GM18519 (cell line): Measurements from ENCODE around the gene SNAPC2.
A peak's percentile ranks its signal among the peaks of the same experiment; 100 is the strongest.

ENCODE experiments used
- ATAC-seq: cut with Tn5 transposase; IDR thresholded peaks from one replicate; pipeline ENCODE4 v1.9.1; 2021; ENCODE audit warnings: mild to moderate bottlenecking, moderate library complexity; ENCODE audit not compliant: unreplicated experiment, low FRiP score

The SNAPC2 gene

GRCh38 chr19:7919610-7920518 lies at the start of gene SNAPC2:
Gene SNAPC2 (plus strand): TSS chr19:7920338. CDS start chr19:7920367, 29 bp downstream.
- ATAC-seq, result peak; percentile 41

DNA sequence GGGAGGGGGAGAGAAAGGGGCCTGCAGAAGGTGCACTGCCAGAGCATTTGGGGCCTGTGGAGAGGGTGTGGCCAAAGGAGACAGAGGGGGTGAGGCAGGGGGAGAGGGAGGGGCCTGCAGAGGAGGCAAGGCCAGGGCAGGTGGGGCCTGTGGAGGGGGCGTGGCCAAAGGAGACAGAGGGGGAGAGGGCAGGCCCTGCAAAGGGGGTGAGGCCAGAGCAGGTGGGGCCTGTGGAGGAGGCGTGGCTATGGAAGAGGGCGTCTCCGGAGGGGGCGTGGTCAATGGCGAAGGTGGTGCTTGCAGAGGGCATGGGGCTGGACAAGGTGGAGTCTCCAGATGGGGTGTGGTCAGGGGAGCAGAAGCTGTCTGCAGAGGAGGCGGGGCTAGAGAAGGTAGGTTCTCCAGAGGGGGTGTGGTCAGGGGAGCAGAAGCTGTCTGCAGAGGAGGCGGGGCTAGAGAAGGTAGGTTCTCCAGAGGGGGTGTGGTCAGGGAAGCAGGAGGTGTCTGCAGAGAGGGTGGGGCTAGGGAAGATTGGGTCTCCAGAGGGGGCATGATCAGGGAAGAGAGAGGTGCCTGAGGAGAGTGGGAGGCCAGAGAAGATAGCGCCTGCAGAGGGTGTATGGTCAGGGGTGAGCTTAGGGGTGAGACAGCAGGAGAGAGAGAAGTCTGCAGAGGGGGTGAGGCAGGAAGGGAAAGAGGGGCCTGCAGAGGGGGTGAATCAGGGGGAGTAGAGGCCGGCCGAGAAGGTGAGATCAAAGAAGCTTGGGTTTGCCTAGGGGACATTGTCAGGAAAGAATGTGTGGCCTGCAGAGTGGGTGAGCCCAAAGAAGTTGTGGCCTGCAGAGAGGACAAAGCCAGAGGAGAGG lies 49.3 kb upstream of the SNAPC2 start:
- no peak for ATAC-seq

DNA sequence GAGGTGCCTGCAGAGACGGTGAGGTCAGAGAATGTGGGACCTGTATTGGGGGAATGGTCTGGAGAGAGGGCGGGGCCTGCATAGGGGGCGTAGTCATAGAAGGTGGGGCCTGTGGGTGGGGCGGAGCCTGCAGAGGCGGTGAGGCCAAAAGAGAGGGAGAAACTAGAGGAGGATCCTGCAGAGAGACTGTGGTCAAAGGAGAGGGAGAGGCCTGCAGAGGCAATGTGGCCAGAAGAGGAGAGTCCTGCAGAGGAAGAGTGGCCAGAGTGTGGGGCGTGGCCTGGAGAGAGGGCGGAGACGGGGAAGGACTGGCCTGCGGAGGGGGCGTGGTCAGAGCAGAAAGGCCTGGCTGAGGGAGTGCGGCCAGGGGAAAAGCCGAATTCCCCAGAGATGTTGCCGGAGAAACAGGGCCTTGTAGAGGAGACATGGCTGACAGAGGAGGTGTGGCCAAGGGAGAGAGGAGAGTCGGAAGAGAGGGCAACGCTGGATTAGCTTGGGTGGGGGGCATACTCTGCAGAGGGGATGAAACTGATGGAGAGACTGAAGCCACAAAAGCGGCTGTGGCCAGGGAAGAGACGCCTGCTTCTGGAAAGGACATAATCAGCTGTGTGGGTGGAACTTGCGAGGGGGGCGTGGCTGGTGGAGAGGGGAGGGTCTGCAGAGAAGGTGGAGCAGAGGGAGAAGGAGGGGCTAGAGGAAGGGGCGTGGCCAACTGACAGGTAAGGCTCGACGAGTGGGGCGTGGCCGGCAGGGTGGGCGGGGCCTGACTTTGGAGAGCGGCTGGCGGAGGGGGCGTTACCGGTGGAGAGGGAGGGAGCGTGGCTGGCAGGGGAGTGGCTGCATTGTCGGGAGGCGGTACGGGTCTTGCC lies 48.5 kb upstream of the SNAPC2 start:
- ATAC-seq, result no peak

DNA sequence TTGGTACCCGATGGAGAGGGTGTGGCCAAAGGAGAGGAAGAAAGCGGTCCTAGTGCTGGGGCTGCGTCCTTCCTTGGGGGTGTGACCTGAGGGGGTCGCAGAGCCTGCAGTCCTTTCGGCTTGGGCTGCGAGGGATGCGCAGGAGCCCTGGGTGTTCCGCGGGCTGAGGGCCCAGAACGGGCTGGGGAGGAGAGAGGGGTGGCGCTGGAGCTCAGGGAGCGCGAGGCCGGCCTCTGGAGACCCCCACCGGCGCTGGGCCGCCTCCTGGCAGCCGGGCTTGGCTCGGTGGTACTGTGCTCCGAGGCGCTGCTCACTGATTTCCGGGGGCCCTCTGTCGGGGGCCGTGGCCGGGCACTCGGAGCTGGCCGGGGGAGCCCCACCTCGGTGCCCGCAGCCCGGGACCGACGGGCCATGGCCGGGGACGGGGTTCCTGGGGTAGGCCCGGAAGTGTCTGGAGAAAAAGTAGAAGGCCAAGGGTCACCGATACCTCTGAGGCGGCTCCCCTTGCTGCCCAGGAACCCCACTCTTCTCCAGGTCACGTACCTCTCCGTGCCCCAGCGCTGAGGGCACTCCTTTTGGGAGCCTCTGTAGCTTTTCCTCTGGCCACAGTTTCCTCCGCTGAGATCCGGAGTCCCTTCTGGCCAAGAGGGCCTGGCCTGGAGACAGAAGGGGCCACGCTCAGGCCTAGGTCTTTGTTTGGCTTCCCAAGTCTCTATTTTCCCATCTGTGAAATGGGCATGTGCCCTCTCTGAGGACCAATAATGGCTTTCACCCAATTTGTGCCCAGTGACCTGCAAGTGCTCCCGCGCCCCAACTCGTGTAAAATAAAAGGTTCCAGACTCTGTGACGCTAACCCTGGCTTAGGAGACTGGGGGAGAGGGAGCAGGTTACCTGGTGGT lies 47.6 kb upstream of the SNAPC2 start:
- no peak for ATAC-seq

GRCh38 chr19:7873304-7874075 lies 46.6 kb upstream of the SNAPC2 start:
- no peak for ATAC-seq

DNA sequence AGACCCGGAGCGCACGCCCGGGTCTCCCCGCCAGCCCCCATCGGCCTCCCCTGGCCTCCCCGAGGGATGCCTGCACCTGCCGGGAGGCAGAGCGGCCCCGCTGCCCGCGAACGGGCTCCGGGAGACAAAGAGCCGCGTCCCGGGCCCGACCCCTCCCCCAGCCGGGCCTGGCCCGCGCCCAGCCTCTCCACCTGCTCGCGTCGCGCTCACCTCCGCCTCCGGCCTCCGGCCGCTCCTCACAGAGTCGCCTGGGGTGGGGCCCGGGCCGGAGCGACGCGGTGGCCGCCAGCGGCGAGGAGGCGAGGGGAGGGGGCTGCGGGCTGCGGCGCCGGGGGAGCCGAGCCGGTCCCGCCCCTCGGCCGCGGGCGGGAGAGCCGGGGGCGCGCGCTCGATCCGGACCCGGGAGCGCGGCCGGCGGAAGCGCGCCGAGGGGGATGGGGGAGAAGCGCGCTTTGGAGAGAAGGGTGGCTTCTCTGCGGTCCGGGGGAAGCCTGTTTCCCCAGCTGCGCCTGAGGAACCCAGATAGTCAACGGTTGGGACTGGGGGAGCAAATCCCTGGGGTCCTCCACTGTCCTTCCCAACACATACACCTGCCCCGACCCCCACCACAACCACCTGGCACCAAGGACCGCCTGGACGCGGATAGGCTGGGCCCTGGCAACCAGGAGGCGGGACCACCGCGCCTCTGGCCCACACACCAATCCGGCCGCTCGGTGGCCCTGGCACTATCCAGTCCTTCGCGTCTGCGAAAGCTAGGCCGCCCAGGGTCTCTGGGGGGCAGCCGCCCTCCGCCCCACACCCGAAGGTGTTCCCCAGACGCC lies 45.9 kb upstream of the SNAPC2 start, which contains the start of gene PRR36:
PRR36 (minus strand) TSS at position 315 of the 821 bp plus-strand sequence. CDS start 701 bp downstream, outside the sequence.
- no peak for ATAC-seq

DNA sequence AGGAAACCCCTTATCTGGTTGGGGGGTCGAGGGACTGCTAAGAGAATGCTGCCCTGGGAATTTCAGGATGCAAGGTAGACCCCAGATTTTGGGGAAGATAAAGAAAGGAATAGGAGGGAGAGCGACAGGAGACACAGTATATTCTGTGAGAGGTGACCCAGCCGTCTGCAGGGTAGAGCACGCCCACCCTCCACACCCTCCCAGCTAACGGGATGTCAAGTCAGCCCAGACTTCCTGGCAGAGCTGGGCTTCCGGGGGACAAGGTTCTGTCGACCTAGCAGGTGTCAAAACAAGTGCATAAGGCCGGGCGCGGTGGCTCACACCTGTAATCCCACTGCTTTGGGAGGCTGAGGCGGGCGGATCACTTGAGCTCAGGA lies 45.3 kb upstream of the SNAPC2 start:
- ATAC-seq, result no peak

GRCh38 chr19:7877249-7877836 lies 42.8 kb upstream of the SNAPC2 start:
- ATAC-seq, result no peak

- ATAC-seq, result no peak
Measured at GRCh38 chr19:7879111-7879807, 40.9 kb upstream of the SNAPC2 start.

DNA sequence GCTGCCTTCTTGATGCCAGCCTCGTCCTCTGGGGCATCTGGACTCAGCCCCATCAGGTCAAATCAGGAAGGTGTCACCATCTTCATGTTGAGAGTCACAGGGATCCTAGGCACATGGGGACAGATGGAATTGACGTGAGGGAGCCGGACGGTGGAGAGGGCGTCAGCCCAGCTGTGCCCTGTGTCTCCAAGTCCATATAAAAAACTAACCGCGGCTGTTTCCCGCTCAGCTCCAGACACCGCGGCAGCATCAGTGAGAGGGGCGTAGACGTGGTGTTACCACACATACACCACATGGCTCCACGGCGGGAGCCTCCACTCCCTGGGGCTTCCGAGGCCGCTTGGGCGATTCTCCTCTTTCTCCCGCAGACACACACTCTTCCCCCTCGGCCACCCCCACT lies 40.3 kb upstream of the SNAPC2 start:
- no peak for ATAC-seq

DNA sequence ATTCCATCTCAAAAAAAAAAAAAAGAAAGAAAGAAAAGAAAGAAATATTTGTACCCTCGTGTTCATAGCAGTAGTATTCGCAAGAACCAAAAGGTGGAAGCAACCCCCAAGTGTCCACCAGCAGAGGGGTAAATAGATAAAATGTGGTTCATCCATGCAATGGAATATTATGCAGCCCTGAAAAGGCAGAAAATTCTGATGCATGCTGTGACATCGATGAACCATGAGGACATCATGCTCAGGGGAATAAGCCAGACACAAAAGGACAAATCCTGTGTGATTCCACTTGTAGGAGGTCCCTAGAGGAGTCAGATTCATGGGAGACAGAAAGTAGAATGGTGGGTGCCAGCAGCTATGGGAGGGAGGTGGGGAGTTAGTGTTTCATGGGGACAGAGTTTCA lies 38.2 kb upstream of the SNAPC2 start:
- ATAC-seq, result no peak

DNA sequence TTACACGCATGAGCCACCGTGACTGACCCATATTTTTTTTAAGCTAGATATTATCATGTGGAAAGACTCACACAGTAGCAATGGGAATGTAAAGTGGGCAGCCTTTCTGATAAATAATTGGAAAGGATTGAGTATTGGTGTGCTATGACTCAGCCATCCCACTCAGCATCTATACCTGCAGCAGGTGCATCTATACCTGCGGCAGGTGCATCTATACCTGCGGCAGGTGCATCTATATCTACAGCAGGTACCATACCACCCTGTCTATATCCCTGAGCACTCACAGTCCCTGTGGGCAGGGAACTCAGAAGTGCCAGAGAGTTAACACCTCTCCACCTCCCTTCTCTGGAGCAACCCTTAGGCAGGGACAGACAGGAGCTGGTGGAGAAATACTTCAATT lies 37.0 kb upstream of the SNAPC2 start:
- ATAC-seq, result no peak

GRCh38 chr19:7883796-7884570 lies 36.2 kb upstream of the SNAPC2 start:
- ATAC-seq, result no peak

GRCh38 chr19:7885818-7886217 lies 34.3 kb upstream of the SNAPC2 start:
- ATAC-seq, result no peak

DNA sequence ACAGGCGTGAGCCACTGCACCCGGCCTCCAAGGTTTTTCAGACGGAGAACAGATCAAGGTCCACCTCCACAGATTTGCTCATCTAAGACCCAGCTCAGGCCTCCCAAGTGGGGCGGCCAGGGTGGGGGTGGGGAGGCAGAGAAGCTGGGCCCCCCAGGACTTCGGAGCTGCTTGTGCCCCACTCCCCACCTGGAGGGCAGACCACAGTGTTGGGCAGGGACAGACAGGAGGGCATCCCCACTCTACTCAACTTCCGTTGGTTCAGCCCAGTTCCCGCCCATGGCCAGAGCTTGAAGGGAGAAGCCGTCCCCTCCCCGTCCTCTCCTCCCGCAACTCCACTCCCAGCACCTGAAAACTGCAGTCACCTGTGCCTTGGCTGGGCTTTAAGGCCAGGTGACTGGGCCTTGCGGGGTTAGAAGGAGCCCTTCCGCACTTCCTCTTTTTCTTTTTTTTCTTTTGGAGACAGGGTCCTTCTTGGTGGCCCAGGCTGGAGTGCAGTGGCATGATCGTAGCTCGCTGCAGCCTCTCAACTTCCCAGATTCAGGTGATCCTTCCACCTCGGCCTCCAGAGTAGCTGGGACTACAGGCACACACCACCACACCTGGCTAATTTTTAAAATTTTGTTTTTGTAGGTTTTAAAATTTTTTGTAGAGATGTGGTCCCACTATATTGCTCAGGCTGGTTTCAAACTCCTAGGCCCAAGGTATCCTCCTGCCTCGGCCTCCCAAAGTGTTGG lies 32.6 kb upstream of the SNAPC2 start:
- ATAC-seq, result no peak
